HEK293 (cell line): Measurements from ENCODE around the gene MAGI2.

Source experiments
- CTCF ChIA-PET: fragments of 350-600 bp; formaldehyde crosslinking; extraction: SDS; loops from one replicate; lab custom pipeline; 2021; ENCODE audit warnings: antibody characterized with exemption; lab: Yijun Ruan, JAX
- POLR2A ChIA-PET: fragments of 300-600 bp; formaldehyde crosslinking; extraction: SDS; loops from one replicate; lab custom pipeline; 2020; ENCODE audit warnings: antibody characterized with exemption, inconsistent platforms; lab: Yijun Ruan, JAX
- H3K27ac ChIP-seq: fragments of 200-500 bp; sonication (Bioruptor generic); 2 replicates; pipeline ENCODE4 v1.5.1; 2014; ENCODE audit warnings: low read depth, low read length, control low read depth, inconsistent platforms; ENCODE audit errors: extremely low read depth
- H3K36me3 ChIP-seq, 2 experiments: fragments of 200-500 bp in 1 of 2; sonication (Bioruptor generic) in 1 of 2; 1 replicate in 1 of 2; 2 replicates in 1 of 2; pipeline ENCODE4 v1.5.1; 2014 to 2017; ENCODE audit warnings: inconsistent platforms in 2 of 2, low read length in 2 of 2; ENCODE audit not compliant: control insufficient read depth in 2 of 2, insufficient read depth in 1 of 2
- H3K4me1 ChIP-seq: fragments of 200-500 bp; sonication (Bioruptor generic); 2 replicates; pipeline ENCODE4 v1.5.1; 2014; ENCODE audit warnings: mild to moderate bottlenecking, low read length, inconsistent platforms; ENCODE audit not compliant: control insufficient read depth, insufficient read depth
- H3K4me3 ChIP-seq: 2 replicates; pipeline ENCODE4 v1.5.1; 2011; ENCODE audit warnings: low read depth, mild to moderate bottlenecking, control low read depth, low read length, moderate library complexity
- H3K9me3 ChIP-seq: fragments of 200-500 bp; sonication (Bioruptor generic); 2 replicates; pipeline ENCODE4 v1.5.1; 2014; ENCODE audit warnings: low read depth, low read length, inconsistent platforms; ENCODE audit not compliant: control insufficient read depth, insufficient read depth
- CTCF ChIP-seq: fragments of 450-650 bp; formaldehyde crosslinking; IDR thresholded peaks from 2 replicates; pipeline ENCODE4 v1.5.1; 2016; ENCODE audit warnings: missing biosample characterization, missing genetic modification characterization
- IKZF3 ChIP-seq: fragments of 450-650 bp; IDR thresholded peaks from 2 replicates; pipeline ENCODE4 v1.5.0; 2018; ENCODE audit warnings: missing biosample characterization, mild to moderate bottlenecking, missing genetic modification characterization, moderate library complexity
- SCRT2 ChIP-seq: fragments of 450-650 bp; formaldehyde crosslinking; IDR thresholded peaks from 2 replicates; pipeline ENCODE4 v1.5.1; 2016; ENCODE audit warnings: missing biosample characterization, missing genetic modification characterization
- ZBTB1 ChIP-seq: fragments of 450-650 bp; formaldehyde crosslinking; IDR thresholded peaks from 2 replicates; pipeline ENCODE4 v1.5.1; 2016; ENCODE audit warnings: missing biosample characterization, missing genetic modification characterization
- ZBTB11 ChIP-seq: fragments of 450-650 bp; formaldehyde crosslinking; conservative IDR thresholded peaks from 2 replicates; pipeline ENCODE4 v1.5.1; 2016; ENCODE audit warnings: low read depth, missing biosample characterization, missing genetic modification characterization
- ZBTB21 ChIP-seq: fragments of 450-650 bp; formaldehyde crosslinking; IDR thresholded peaks from 2 replicates; pipeline ENCODE4 v1.5.1; 2017; ENCODE audit warnings: missing biosample characterization, missing genetic modification characterization
- ZNF133 ChIP-seq: fragments of 450-650 bp; formaldehyde crosslinking; IDR thresholded peaks from 2 replicates; pipeline ENCODE4 v1.5.1; 2016; ENCODE audit warnings: missing biosample characterization, missing genetic modification characterization
- ZNF138 ChIP-seq: fragments of 450-650 bp; formaldehyde crosslinking; IDR thresholded peaks from 2 replicates; pipeline ENCODE4 v1.5.1; 2016; ENCODE audit warnings: missing biosample characterization, missing genetic modification characterization, borderline replicate concordance
- ZNF155 ChIP-seq: fragments of 450-650 bp; formaldehyde crosslinking; IDR thresholded peaks from 2 replicates; pipeline ENCODE4 v1.5.1; 2016; ENCODE audit warnings: missing biosample characterization, missing genetic modification characterization
- ZNF23 ChIP-seq: fragments of 450-650 bp; formaldehyde crosslinking; IDR thresholded peaks from 2 replicates; pipeline ENCODE4 v1.5.1; 2016; ENCODE audit warnings: missing biosample characterization, missing genetic modification characterization, borderline replicate concordance
- ZNF362 ChIP-seq: fragments of 450-650 bp; formaldehyde crosslinking; IDR thresholded peaks from 2 replicates; pipeline ENCODE4 v1.5.1; 2016; ENCODE audit warnings: missing biosample characterization, missing genetic modification characterization
- ZNF544 ChIP-seq: fragments of 450-650 bp; formaldehyde crosslinking; IDR thresholded peaks from 2 replicates; pipeline ENCODE4 v1.5.0; 2017; ENCODE audit warnings: missing biosample characterization, missing genetic modification characterization
- ZNF571 ChIP-seq: fragments of 450-650 bp; formaldehyde crosslinking; IDR thresholded peaks from 2 replicates; pipeline ENCODE4 v1.5.0; 2017; ENCODE audit warnings: missing biosample characterization, missing genetic modification characterization
- ZNF747 ChIP-seq: fragments of 450-650 bp; formaldehyde crosslinking; IDR thresholded peaks from 2 replicates; pipeline ENCODE4 v1.5.1; 2016; ENCODE audit warnings: missing biosample characterization, missing genetic modification characterization
- ZNF843 ChIP-seq: fragments of 450-650 bp; formaldehyde crosslinking; IDR thresholded peaks from 2 replicates; pipeline ENCODE4 v1.5.1; 2016; ENCODE audit warnings: missing biosample characterization, missing genetic modification characterization
- TF ChIP-seq, protein P1 (sequence below): fragments of 450-650 bp; formaldehyde crosslinking; IDR thresholded peaks from 2 replicates; pipeline ENCODE4 v1.5.1; 2016; ENCODE audit warnings: missing biosample characterization, missing genetic modification characterization
- TF ChIP-seq, protein P2 (sequence below): fragments of 450-650 bp; formaldehyde crosslinking; IDR thresholded peaks from 2 replicates; pipeline ENCODE4 v1.5.1; 2016; ENCODE audit warnings: missing biosample characterization, missing genetic modification characterization
- TF ChIP-seq, protein P3 (sequence below): fragments of 450-650 bp; formaldehyde crosslinking; IDR thresholded peaks from 2 replicates; pipeline ENCODE4 v1.5.1; 2017; ENCODE audit warnings: missing biosample characterization, missing genetic modification characterization
- TF ChIP-seq, protein P4 (sequence below): fragments of 450-650 bp; formaldehyde crosslinking; IDR thresholded peaks from 2 replicates; pipeline ENCODE4 v1.5.1; 2016; ENCODE audit warnings: missing biosample characterization, missing genetic modification characterization

MAGI2 gene

GRCh38 chr7:78443811-78444210, 1009.7 kb downstream of the MAGI2 start (continued):
- TF ChIP-seq, protein P1, sequence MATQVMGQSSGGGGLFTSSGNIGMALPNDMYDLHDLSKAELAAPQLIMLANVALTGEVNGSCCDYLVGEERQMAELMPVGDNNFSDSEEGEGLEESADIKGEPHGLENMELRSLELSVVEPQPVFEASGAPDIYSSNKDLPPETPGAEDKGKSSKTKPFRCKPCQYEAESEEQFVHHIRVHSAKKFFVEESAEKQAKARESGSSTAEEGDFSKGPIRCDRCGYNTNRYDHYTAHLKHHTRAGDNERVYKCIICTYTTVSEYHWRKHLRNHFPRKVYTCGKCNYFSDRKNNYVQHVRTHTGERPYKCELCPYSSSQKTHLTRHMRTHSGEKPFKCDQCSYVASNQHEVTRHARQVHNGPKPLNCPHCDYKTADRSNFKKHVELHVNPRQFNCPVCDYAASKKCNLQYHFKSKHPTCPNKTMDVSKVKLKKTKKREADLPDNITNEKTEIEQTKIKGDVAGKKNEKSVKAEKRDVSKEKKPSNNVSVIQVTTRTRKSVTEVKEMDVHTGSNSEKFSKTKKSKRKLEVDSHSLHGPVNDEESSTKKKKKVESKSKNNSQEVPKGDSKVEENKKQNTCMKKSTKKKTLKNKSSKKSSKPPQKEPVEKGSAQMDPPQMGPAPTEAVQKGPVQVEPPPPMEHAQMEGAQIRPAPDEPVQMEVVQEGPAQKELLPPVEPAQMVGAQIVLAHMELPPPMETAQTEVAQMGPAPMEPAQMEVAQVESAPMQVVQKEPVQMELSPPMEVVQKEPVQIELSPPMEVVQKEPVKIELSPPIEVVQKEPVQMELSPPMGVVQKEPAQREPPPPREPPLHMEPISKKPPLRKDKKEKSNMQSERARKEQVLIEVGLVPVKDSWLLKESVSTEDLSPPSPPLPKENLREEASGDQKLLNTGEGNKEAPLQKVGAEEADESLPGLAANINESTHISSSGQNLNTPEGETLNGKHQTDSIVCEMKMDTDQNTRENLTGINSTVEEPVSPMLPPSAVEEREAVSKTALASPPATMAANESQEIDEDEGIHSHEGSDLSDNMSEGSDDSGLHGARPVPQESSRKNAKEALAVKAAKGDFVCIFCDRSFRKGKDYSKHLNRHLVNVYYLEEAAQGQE (tag by site-specific recombination): no peak
- TF ChIP-seq ZBTB21 (tag by site-specific recombination): no peak
- TF ChIP-seq ZNF23 (tag by site-specific recombination): no peak
- TF ChIP-seq ZNF138 (tag by site-specific recombination): no peak
- TF ChIP-seq ZNF843 (tag by site-specific recombination): no peak
- no peak for TF ChIP-seq ZBTB1 (tag by site-specific recombination)
- TF ChIP-seq, protein P2, sequence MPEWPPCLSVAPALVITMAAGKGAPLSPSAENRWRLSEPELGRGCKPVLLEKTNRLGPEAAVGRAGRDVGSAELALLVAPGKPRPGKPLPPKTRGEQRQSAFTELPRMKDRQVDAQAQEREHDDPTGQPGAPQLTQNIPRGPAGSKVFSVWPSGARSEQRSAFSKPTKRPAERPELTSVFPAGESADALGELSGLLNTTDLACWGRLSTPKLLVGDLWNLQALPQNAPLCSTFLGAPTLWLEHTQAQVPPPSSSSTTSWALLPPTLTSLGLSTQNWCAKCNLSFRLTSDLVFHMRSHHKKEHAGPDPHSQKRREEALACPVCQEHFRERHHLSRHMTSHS: no peak
- TF ChIP-seq, protein P3, sequence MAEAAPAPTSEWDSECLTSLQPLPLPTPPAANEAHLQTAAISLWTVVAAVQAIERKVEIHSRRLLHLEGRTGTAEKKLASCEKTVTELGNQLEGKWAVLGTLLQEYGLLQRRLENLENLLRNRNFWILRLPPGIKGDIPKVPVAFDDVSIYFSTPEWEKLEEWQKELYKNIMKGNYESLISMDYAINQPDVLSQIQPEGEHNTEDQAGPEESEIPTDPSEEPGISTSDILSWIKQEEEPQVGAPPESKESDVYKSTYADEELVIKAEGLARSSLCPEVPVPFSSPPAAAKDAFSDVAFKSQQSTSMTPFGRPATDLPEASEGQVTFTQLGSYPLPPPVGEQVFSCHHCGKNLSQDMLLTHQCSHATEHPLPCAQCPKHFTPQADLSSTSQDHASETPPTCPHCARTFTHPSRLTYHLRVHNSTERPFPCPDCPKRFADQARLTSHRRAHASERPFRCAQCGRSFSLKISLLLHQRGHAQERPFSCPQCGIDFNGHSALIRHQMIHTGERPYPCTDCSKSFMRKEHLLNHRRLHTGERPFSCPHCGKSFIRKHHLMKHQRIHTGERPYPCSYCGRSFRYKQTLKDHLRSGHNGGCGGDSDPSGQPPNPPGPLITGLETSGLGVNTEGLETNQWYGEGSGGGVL (tag by site-specific recombination): no peak
- TF ChIP-seq IKZF3 (tag by site-specific recombination): no peak

DNA sequence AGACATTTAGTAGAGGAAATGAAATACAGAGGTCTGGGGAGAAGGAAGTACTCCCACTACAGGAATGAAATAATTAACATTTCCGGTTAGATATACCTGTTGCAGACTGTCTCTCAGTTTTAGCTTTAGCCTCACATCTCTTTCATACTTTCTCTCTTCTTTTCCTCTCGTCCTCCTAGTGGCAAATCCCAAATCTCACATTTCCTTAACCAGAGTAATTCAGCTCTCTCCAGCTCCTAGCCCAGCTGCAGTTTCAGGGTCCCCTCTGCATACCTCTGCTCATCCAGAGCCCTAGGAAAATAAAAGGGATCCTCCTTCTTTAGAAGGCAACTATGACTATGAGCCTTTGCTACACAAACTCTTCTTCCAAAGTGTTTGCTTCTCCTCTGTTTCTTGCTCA, 1011.7 kb downstream of the MAGI2 start:
- Histone ChIP-seq H3K36me3 (no peaks in the 10 kb centered on the region), H3K4me1 (no peaks in the 10 kb centered on the region), H3K9me3 (no peaks in the 10 kb centered on the region), H3K27ac (no peak overlapping the region), H3K4me3 (no peak overlapping the region)
- TF ChIP-seq SCRT2 (tag by site-specific recombination) (0 out of 2 replicates have a peak, but pooled peaks have one; percentile 30), CTCF (tag by site-specific recombination) (no peak)
- ChIA-PET CTCF (interaction anchor here (0.5 kb wide), 1 partner anchor 307 kb away, joined by 3 read pairs; no protein-coding TSS in a partner anchor), POLR2A (no interaction called here)

GRCh38 chr7:78438433-78438832, 1015.0 kb downstream of the MAGI2 start:
- Histone ChIP-seq H3K4me1 (no peaks in the 10 kb centered on the region), H3K4me3 (no peak overlapping the region), H3K27ac (no peak overlapping the region), H3K9me3 (no peaks in the 10 kb centered on the region), H3K36me3 (no peaks in the 10 kb centered on the region)
- POLR2A ChIA-PET: no interaction called here
- CTCF ChIA-PET: no interaction called here
- TF ChIP-seq ZNF362 (tag by site-specific recombination) (no peak), ZNF544 (no peak), ZNF133 (no peak), ZNF155 (tag by site-specific recombination) (no peak), ZBTB11 (tag by site-specific recombination) (no peak), ZNF747 (tag by site-specific recombination) (no peak), ZNF571 (tag by site-specific recombination) (no peak)
- TF ChIP-seq, protein P4, sequence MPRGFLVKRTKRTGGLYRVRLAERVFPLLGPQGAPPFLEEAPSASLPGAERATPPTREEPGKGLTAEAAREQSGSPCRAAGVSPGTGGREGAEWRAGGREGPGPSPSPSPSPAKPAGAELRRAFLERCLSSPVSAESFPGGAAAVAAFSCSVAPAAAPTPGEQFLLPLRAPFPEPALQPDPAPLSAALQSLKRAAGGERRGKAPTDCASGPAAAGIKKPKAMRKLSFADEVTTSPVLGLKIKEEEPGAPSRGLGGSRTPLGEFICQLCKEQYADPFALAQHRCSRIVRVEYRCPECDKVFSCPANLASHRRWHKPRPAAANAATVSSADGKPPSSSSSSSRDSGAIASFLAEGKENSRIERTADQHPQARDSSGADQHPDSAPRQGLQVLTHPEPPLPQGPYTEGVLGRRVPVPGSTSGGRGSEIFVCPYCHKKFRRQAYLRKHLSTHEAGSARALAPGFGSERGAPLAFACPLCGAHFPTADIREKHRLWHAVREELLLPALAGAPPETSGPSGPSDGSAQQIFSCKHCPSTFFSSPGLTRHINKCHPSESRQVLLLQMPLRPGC: no peak
